ENCODE data around the gene SLC25A13.

The SLC25A13 gene

DNA sequence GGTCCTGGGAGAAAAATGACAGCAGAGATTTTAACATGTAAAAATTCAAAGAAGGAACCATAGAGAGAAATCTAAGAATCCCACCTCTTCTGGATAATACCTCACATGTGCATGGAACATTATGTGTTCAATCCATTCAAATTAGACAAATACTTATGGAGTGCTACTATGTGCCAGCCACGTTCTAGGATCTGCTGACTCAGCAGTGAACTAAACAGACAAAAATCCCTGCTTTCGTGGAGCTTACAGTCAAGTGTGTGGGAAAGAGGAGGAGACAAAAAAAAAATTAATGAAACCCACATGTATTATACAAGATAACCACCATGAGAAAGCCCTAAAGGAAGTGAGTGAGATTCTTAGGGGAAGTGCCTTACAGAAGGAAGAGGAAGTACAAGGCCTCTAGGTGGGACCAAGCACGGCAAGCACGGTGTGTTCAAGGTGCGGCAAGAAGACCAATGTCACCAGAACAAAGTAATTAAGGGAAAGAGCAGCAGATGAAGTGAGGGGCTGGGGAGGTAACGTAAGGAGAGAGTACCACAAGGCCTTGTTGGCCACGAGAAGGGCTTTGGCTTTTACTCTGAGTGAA lies 71.0 kb downstream of the SLC25A13 start:
- Histone ChIP-seq H3K4me1 (ENCODE audit: control insufficient read depth in 2 of 2, insufficient read depth in 2 of 2, low read length in 2 of 2) (no peaks in the 10 kb centered on the region), H3K4me3 (ENCODE audit: low read length in 2 of 2) (no peak overlapping the region), H3K27me3 (ENCODE audit: control insufficient read depth in 2 of 2, insufficient read depth in 2 of 2, low read length in 2 of 2) (no peaks in the 10 kb centered on the region), H3K27ac (ENCODE audit: low read depth in 2 of 2, low read length in 2 of 2) (no peak overlapping the region), H3K9ac (ENCODE audit: low read depth in 1 of 2, low read length in 2 of 2) (no peak overlapping the region), H3K9me3 (ENCODE audit: control insufficient read depth in 2 of 2, low read length in 2 of 2) (no peaks in the 10 kb centered on the region), H3K36me3 (ENCODE audit: control insufficient read depth in 2 of 2, insufficient read depth in 2 of 2, low read length in 2 of 2) (peaks cover 0 to 2% of the 10 kb centered on the region in 2 donors)

DNA sequence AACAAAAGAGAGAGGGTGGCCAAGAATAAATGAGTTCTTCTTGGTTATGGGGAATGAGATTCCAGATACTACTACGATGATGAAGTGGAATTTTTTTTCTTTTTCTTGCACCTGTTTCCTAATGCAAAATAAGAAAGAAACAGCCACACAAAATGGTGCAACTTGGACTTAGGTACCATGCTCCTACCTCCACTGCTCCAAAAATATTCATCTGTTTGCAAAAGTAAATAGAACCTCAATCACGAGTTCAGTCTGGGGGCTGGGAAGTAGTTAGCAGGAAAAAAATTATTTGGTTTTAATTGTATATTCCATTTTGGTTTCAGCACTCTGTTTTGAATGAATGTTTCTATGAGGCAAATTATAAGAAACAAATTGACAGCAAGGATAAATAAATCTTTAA lies 73.5 kb downstream of the SLC25A13 start:
- Histone ChIP-seq H3K9ac (ENCODE audit: low read depth in 1 of 2, low read length in 2 of 2) (no peak overlapping the region), H3K9me3 (ENCODE audit: control insufficient read depth in 2 of 2, low read length in 2 of 2) (no peaks in the 10 kb centered on the region), H3K27me3 (ENCODE audit: control insufficient read depth in 2 of 2, insufficient read depth in 2 of 2, low read length in 2 of 2) (no peaks in the 10 kb centered on the region), H3K4me1 (ENCODE audit: control insufficient read depth in 2 of 2, insufficient read depth in 2 of 2, low read length in 2 of 2) (no peaks in the 10 kb centered on the region), H3K27ac (ENCODE audit: low read depth in 2 of 2, low read length in 2 of 2) (no peak overlapping the region), H3K4me3 (ENCODE audit: low read length in 2 of 2) (no peak overlapping the region), H3K36me3 (ENCODE audit: control insufficient read depth in 2 of 2, insufficient read depth in 2 of 2, low read length in 2 of 2) (peaks cover 0 to 2% of the 10 kb centered on the region in 2 donors)

DNA sequence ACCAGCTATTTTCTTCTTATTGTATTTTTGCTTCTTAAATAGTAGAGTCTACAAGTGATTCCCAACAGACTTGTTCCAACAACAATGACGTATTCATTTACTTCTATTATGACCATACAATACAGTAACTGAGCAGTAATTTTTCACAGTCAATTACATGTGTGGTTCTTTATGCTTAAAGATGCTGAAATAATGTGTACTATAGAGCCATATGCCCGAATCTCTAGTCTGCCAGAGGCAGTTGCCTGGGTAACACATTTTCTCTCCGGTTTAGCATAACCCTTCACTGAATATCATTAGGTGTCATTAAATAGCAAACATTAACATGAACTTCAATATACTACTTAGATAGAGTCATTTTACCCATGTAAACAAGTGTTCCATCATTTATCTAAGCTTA lies 75.0 kb downstream of the SLC25A13 start:
- Histone ChIP-seq H3K36me3 (ENCODE audit: control insufficient read depth in 2 of 2, insufficient read depth in 2 of 2, low read length in 2 of 2) (peaks cover 0 to 2% of the 10 kb centered on the region in 2 donors), H3K4me1 (ENCODE audit: control insufficient read depth in 2 of 2, insufficient read depth in 2 of 2, low read length in 2 of 2) (no peaks in the 10 kb centered on the region)

DNA sequence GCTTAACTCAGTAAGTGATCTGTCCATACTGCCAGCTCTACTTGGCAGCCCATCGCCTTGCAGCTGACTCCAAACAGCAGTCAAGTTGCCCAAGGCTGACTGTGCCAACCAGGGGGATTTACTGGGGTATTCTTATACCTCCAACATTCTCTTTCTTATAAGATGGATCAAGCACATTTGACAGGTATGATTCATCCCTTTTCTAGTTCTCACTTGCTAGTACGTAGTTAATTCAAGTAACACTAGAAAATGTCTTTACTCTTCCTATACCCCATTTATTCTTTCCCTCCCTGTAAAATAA lies 77.0 kb downstream of the SLC25A13 start:
- Histone ChIP-seq H3K27ac (ENCODE audit: low read depth in 2 of 2, low read length in 2 of 2) (no peak overlapping the region), H3K27me3 (ENCODE audit: control insufficient read depth in 2 of 2, insufficient read depth in 2 of 2, low read length in 2 of 2) (no peaks in the 10 kb centered on the region), H3K36me3 (ENCODE audit: control insufficient read depth in 2 of 2, insufficient read depth in 2 of 2, low read length in 2 of 2) (no peaks in the 10 kb centered on the region), H3K9ac (ENCODE audit: low read depth in 1 of 2, low read length in 2 of 2) (no peak overlapping the region), H3K4me3 (ENCODE audit: low read length in 2 of 2) (no peak overlapping the region), H3K4me1 (ENCODE audit: control insufficient read depth in 2 of 2, insufficient read depth in 2 of 2, low read length in 2 of 2) (no peaks in the 10 kb centered on the region), H3K9me3 (ENCODE audit: control insufficient read depth in 2 of 2, low read length in 2 of 2) (no peaks in the 10 kb centered on the region)

More for the DNA sequence above, 75.0 kb downstream of the SLC25A13 start:
- Histone ChIP-seq H3K4me3 (ENCODE audit: low read length in 2 of 2) (no peak overlapping the region), H3K9me3 (ENCODE audit: control insufficient read depth in 2 of 2, low read length in 2 of 2) (no peaks in the 10 kb centered on the region), H3K27me3 (ENCODE audit: control insufficient read depth in 2 of 2, insufficient read depth in 2 of 2, low read length in 2 of 2) (no peaks in the 10 kb centered on the region), H3K27ac (ENCODE audit: low read depth in 2 of 2, low read length in 2 of 2) (no peak overlapping the region), H3K9ac (ENCODE audit: low read depth in 1 of 2, low read length in 2 of 2) (no peak overlapping the region)

DNA sequence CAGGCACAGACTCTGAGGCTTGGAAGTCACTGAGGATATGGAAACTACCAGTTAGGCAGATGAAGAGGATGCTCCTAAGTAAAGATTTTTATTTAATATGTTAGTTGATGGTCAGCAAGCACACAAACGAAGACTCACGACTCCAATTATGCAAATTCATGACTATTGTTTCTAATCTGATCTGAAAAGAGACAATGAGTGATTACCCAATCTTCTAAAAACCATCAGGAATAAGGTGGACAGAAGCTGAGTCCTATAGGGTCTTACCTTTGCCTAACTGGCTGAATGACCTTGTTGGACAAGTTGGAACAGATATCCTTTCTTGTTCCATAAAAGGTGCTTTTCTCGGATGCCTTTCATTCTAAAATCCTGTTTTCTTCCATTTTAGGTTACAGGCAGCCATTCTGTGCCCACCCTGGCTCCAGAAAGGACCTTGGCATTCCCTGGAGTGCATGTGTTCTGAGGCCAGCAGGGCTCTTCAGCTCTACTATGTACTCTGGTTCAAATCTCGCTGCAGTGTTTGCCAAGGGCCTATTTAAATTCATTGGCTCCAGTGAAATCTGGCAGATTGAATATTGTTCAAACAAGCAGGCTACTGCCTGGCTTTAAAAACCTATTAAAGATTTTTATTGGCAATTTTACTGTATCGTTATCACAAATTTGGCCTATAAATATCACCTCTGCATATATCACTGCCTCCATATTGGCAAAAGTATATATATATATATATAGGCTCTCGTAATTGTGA lies 77.5 kb downstream of the SLC25A13 start:
- no peak overlapping the region for H3K27ac ChIP-seq (ENCODE audit: low read depth in 2 of 2, low read length in 2 of 2)
- H3K27me3 ChIP-seq (ENCODE audit: control insufficient read depth in 2 of 2, insufficient read depth in 2 of 2, low read length in 2 of 2), result no peaks in the 10 kb centered on the region
- no peaks in the 10 kb centered on the region for H3K4me1 ChIP-seq (ENCODE audit: control insufficient read depth in 2 of 2, insufficient read depth in 2 of 2, low read length in 2 of 2)
- no peak overlapping the region for H3K9ac ChIP-seq (ENCODE audit: low read depth in 1 of 2, low read length in 2 of 2)
- H3K9me3 ChIP-seq (ENCODE audit: control insufficient read depth in 2 of 2, low read length in 2 of 2), result no peaks in the 10 kb centered on the region
- no peaks in the 10 kb centered on the region for H3K36me3 ChIP-seq (ENCODE audit: control insufficient read depth in 2 of 2, insufficient read depth in 2 of 2, low read length in 2 of 2)
- H3K4me3 ChIP-seq (ENCODE audit: low read length in 2 of 2), result no peak overlapping the region

DNA sequence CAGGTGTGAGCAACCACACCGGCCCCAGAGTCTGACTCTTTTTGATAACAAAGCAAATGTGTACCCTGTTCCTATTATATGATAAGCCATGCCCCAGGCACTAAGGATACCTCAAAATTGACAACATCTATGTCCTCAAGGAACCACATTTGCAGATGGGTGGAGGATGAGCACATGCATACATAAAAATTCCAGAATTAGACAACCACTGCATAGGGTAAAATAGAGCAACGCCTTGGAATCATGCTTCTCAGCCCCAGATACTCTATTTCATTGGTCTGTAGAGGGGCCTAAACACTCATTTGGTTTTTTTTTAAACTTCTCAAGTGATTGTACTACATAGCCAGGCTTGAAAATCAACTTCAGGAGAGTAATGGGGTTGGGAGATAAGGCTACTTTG lies 78.7 kb downstream of the SLC25A13 start:
- no peaks in the 10 kb centered on the region for H3K36me3 ChIP-seq (ENCODE audit: control insufficient read depth in 2 of 2, insufficient read depth in 2 of 2, low read length in 2 of 2)
- no peaks in the 10 kb centered on the region for H3K9me3 ChIP-seq (ENCODE audit: control insufficient read depth in 2 of 2, low read length in 2 of 2)
- H3K4me3 ChIP-seq (ENCODE audit: low read length in 2 of 2), result no peak overlapping the region
- no peak overlapping the region for H3K27ac ChIP-seq (ENCODE audit: low read depth in 2 of 2, low read length in 2 of 2)
- H3K4me1 ChIP-seq (ENCODE audit: control insufficient read depth in 2 of 2, insufficient read depth in 2 of 2, low read length in 2 of 2), result no peaks in the 10 kb centered on the region
- no peak overlapping the region for H3K9ac ChIP-seq (ENCODE audit: low read depth in 1 of 2, low read length in 2 of 2)
- no peaks in the 10 kb centered on the region for H3K27me3 ChIP-seq (ENCODE audit: control insufficient read depth in 2 of 2, insufficient read depth in 2 of 2, low read length in 2 of 2)

DNA sequence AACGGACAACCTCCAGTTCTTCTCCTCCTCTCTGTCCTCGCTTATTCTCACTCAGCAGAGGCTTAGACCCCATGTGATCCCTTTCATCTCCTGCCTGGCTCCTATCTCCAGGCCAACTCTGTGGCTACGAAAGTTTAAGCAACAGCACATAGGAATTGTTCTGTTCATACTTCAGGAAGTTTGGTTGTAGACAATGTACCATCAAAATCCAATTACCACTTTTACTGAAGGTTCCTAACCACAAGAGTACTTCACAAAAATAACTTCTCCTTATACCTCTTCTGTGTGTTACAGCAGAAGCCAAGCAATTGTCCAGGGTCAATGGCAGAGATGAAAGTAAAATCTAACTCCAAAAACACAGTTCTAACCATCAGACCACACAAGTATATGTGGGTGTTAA lies 80.0 kb downstream of the SLC25A13 start:
- H3K9me3 ChIP-seq (ENCODE audit: control insufficient read depth in 2 of 2, low read length in 2 of 2), result no peaks in the 10 kb centered on the region
- no peaks in the 10 kb centered on the region for H3K4me1 ChIP-seq (ENCODE audit: control insufficient read depth in 2 of 2, insufficient read depth in 2 of 2, low read length in 2 of 2)
- H3K9ac ChIP-seq (ENCODE audit: low read depth in 1 of 2, low read length in 2 of 2), result no peak overlapping the region
- H3K27me3 ChIP-seq (ENCODE audit: control insufficient read depth in 2 of 2, insufficient read depth in 2 of 2, low read length in 2 of 2), result no peaks in the 10 kb centered on the region
- no peak overlapping the region for H3K4me3 ChIP-seq (ENCODE audit: low read length in 2 of 2)
- H3K36me3 ChIP-seq (ENCODE audit: control insufficient read depth in 2 of 2, insufficient read depth in 2 of 2, low read length in 2 of 2), result no peaks in the 10 kb centered on the region
- no peak overlapping the region for H3K27ac ChIP-seq (ENCODE audit: low read depth in 2 of 2, low read length in 2 of 2)

DNA sequence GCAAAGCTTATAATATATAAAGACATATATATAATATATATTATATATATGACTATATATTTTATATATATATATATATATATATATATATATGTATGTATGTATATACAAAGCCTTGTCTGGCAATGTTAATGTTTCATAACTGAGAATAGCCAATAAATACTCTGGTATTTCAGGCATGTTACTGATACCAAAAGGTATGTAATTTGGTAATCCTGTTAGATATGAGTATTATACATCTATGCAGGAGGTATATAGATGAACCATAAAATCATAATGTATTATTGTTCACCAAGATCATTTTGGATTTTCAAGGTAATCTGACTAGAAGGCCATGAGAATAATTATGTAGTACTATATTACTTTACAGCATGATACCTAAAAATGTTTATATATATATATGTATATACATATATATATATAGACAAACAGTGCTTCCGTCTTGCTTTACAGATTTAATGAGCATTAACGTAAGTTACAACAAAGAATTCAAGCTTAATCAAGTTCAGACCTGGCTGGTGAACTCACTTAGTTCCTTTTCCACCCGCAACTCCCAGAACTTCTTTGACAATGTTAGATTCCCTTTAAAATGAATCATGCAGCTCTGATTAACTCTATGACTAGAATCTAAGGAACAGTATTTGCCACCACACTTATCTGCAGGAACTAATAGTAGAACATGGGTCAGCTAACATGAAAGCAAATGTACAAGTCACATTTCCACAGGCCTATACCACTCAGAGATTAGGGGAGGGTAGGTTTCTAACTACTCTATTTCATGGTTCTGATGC lies 82.7 kb downstream of the SLC25A13 start:
- Histone ChIP-seq H3K4me3 (ENCODE audit: low read length in 2 of 2) (no peak overlapping the region), H3K36me3 (ENCODE audit: control insufficient read depth in 2 of 2, insufficient read depth in 2 of 2, low read length in 2 of 2) (peaks cover 0 to 2% of the 10 kb centered on the region in 2 donors), H3K27me3 (ENCODE audit: control insufficient read depth in 2 of 2, insufficient read depth in 2 of 2, low read length in 2 of 2) (no peaks in the 10 kb centered on the region), H3K27ac (ENCODE audit: low read depth in 2 of 2, low read length in 2 of 2) (no peak overlapping the region), H3K9ac (ENCODE audit: low read depth in 1 of 2, low read length in 2 of 2) (no peak overlapping the region), H3K4me1 (ENCODE audit: control insufficient read depth in 2 of 2, insufficient read depth in 2 of 2, low read length in 2 of 2) (no peaks in the 10 kb centered on the region), H3K9me3 (ENCODE audit: control insufficient read depth in 2 of 2, low read length in 2 of 2) (no peaks in the 10 kb centered on the region)

DNA sequence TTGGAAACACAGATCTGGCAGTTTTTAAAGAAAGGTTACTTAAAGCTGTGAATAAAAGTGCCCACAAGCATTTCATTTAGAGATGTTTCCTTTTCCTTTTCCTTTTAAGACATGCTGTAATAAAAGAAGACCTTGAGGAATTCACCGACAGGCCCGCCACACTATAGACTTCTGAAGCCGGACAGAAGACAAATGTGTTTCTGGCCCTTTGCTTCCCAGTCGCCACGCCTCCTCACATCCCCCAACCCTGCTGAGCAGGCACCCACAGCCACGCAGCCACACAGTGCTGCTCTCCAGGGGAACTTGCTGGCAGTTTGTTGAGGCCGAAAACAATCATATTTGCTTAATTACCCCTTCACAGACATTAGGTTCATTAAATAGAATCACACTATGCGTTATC lies 83.4 kb downstream of the SLC25A13 start:
- H3K4me1 ChIP-seq (ENCODE audit: control insufficient read depth in 2 of 2, insufficient read depth in 2 of 2, low read length in 2 of 2), result no peaks in the 10 kb centered on the region
- H3K27ac ChIP-seq (ENCODE audit: low read depth in 2 of 2, low read length in 2 of 2), result no peak overlapping the region
- peaks cover 0 to 4% of the 10 kb centered on the region in 2 donors for H3K36me3 ChIP-seq (ENCODE audit: control insufficient read depth in 2 of 2, insufficient read depth in 2 of 2, low read length in 2 of 2)
- H3K4me3 ChIP-seq (ENCODE audit: low read length in 2 of 2), result no peak overlapping the region
- H3K27me3 ChIP-seq (ENCODE audit: control insufficient read depth in 2 of 2, insufficient read depth in 2 of 2, low read length in 2 of 2), result no peaks in the 10 kb centered on the region
- no peaks in the 10 kb centered on the region for H3K9me3 ChIP-seq (ENCODE audit: control insufficient read depth in 2 of 2, low read length in 2 of 2)
- H3K9ac ChIP-seq (ENCODE audit: low read depth in 1 of 2, low read length in 2 of 2), result no peak overlapping the region

DNA sequence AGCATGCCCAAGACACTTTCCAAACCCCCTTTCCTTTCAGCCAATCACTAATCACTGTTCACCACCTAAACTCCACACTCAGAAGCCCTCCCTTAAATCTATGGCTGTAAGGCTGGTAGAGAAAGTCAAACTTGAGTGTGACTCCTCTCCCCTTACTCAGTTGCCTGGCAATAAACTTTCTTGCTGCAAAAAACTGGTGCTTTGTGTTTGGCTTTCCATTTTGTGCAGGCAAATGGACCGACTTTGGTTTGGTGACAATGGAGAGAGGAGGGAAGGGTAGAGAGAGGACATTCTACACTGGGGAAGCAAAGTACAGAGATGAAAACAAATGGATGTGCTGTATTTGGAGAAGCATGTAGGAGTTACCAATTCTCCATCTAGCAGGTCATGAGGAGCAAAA lies 84.9 kb downstream of the SLC25A13 start:
- Histone ChIP-seq H3K27me3 (ENCODE audit: control insufficient read depth in 2 of 2, insufficient read depth in 2 of 2, low read length in 2 of 2) (no peaks in the 10 kb centered on the region), H3K36me3 (ENCODE audit: control insufficient read depth in 2 of 2, insufficient read depth in 2 of 2, low read length in 2 of 2) (peaks cover 0 to 4% of the 10 kb centered on the region in 2 donors), H3K4me1 (ENCODE audit: control insufficient read depth in 2 of 2, insufficient read depth in 2 of 2, low read length in 2 of 2) (no peaks in the 10 kb centered on the region), H3K9me3 (ENCODE audit: control insufficient read depth in 2 of 2, low read length in 2 of 2) (no peaks in the 10 kb centered on the region), H3K4me3 (ENCODE audit: low read length in 2 of 2) (no peak overlapping the region), H3K9ac (ENCODE audit: low read depth in 1 of 2, low read length in 2 of 2) (no peak overlapping the region), H3K27ac (ENCODE audit: low read depth in 2 of 2, low read length in 2 of 2) (no peak overlapping the region)
